Caco-2 (cell line): ENCODE data around the gene OR2G3. TPM values are rescaled to one million over a fixed set of nuclear protein-coding genes. Genes with fewer than 3 reads are reported as not detected.

Source experiments
- BruUV-seq: library from RNA; stranded (reverse); fragments of 400-500 nt; replicated peaks from 2 replicates; lab custom pipeline; 2021; lab: Mats Ljungman, UMichigan
- CTCF ChIA-PET: fragments of 300-600 bp; sonication (Branson Sonifier 250); formaldehyde crosslinking; loops from one replicate; lab custom pipeline; 2022; ENCODE audit warnings: antibody characterized with exemption; lab: Charles Lee
- POLR2A ChIA-PET: fragments of 300-600 bp; sonication (Branson Sonifier 250); formaldehyde crosslinking; loops from one replicate; lab custom pipeline; 2022; ENCODE audit warnings: antibody characterized with exemption; lab: Charles Lee
- DNase-seq, 2 experiments: peaks; one replicate each; pipeline versions ENCODE4 v3.0.0 to v3.0.0-alpha.2; 2020 to 2022
- H3K27me3 ChIP-seq: replicated peaks from 2 replicates; pipeline ENCODE4 v1.6.0; 2011; ENCODE audit warnings: low read length; ENCODE audit not compliant: control insufficient read depth, insufficient read depth
- H3K36me3 ChIP-seq: 2 replicates; pipeline ENCODE4 v1.5.1; 2011; ENCODE audit warnings: low read length; ENCODE audit not compliant: control insufficient read depth, insufficient read depth
- H3K4me1 ChIP-seq: fragments of 250-450 bp; sonication (Bioruptor Pico); 2 replicates; pipeline ENCODE4 v1.5.1; 2020; ENCODE audit warnings: mild to moderate bottlenecking
- H3K4me3 ChIP-seq: 2 replicates; pipeline ENCODE4 v1.5.1; 2011; ENCODE audit warnings: low read depth, mild to moderate bottlenecking, control low read depth, low read length
- H3K9me3 ChIP-seq: fragments of 250-450 bp; sonication (Bioruptor Pico); 2 replicates; pipeline ENCODE4 v1.5.1; 2020; ENCODE audit warnings: mild to moderate bottlenecking, moderate library complexity
- H3K27ac Mint-ChIP-seq: one replicate; pipeline ENCODE4 v1.8.0; 2022; ENCODE audit warnings: mixed read lengths; ENCODE audit not compliant: unreplicated experiment
- H3K27me3 Mint-ChIP-seq: one replicate; pipeline ENCODE4 v1.8.0; 2022; ENCODE audit warnings: mixed read lengths; ENCODE audit not compliant: insufficient read depth, unreplicated experiment
- H3K36me3 Mint-ChIP-seq: one replicate; pipeline ENCODE4 v1.8.0; 2022; ENCODE audit warnings: mild to moderate bottlenecking, mixed read lengths; ENCODE audit not compliant: insufficient read depth, unreplicated experiment
- H3K4me1 Mint-ChIP-seq: one replicate; pipeline ENCODE4 v1.8.0; 2022; ENCODE audit warnings: low read depth, mixed read lengths; ENCODE audit not compliant: unreplicated experiment
- H3K4me3 Mint-ChIP-seq: one replicate; pipeline ENCODE4 v1.8.0; 2022; ENCODE audit warnings: mild to moderate bottlenecking, moderate library complexity, mixed read lengths; ENCODE audit not compliant: unreplicated experiment
- H3K9me3 Mint-ChIP-seq: one replicate; pipeline ENCODE4 v1.8.0; 2022; ENCODE audit warnings: mixed read lengths; ENCODE audit not compliant: unreplicated experiment
- intact Hi-C: fragments of 100-400 bp; cut with micrococcal nuclease; formaldehyde crosslinking; loops from one replicate; pipeline ENCODE4 v1.10.0; 2022; ENCODE audit not compliant: unreplicated experiment
- total RNA-seq: library from RNA; stranded (reverse); gene quantifications from 2 replicates; pipeline ENCODE4 v1.2.3, GENCODE V29; 2022
- TF ChIP-seq, protein P1 (sequence below), 2 experiments: fragments of 200-600 bp in 1 of 2; IDR thresholded peaks; 1 replicate in 1 of 2; 2 replicates in 1 of 2; pipeline versions ENCODE4 v1.5.1 to v1.8.0; 2011 to 2022; ENCODE audit warnings: antibody characterized with exemption in 1 of 2, control low read depth in 1 of 2, inconsistent platforms in 1 of 2, low read depth in 1 of 2, low read length in 1 of 2, mild to moderate bottlenecking in 1 of 2, moderate library complexity in 1 of 2; ENCODE audit not compliant: insufficient read depth in 1 of 2, severe bottlenecking in 1 of 2, unreplicated experiment in 1 of 2

Gene OR2G3
- total RNA-seq, 1 experiment from 2014 or later, result not detected

DNA sequence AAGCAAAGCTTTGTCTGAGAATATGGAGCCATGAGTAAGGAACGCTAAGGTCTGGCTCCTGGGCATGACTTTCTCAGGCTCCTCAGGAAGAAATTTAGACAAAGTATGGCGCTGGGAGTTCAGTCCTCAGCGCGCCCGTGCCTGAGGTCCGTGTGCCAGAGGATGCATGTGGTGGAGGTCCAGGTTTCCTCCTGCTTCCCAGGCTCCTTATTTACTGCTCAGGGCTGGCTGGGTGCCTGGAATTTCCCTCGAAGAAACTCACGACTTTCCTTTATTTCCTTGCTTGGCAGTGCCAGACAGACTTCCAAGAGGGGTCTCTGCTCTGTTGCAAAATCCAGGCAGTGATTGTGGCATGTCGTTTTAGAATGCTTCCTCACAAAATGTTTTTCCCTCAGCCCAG is 43.2 kb upstream of the OR2G3 start:
- Mint-ChIP-seq H3K27me3 (peaks cover 5% of the 10 kb centered on the region), H3K9me3 (no peaks in the 10 kb centered on the region), H3K4me3 (no peak overlapping the region), H3K27ac (no peak overlapping the region), H3K4me1 (no peaks in the 10 kb centered on the region), H3K36me3 (no peaks in the 10 kb centered on the region)
- Histone ChIP-seq H3K27me3 (no peaks in the 10 kb centered on the region), H3K4me3 (no peak overlapping the region), H3K4me1 (no peaks in the 10 kb centered on the region), H3K9me3 (no peaks in the 10 kb centered on the region; the same call in 1 of the 2 replicates), H3K36me3 (no peaks in the 10 kb centered on the region)
- ChIA-PET CTCF (no interaction called here), POLR2A (no interaction called here)
- TF ChIP-seq, protein P1, sequence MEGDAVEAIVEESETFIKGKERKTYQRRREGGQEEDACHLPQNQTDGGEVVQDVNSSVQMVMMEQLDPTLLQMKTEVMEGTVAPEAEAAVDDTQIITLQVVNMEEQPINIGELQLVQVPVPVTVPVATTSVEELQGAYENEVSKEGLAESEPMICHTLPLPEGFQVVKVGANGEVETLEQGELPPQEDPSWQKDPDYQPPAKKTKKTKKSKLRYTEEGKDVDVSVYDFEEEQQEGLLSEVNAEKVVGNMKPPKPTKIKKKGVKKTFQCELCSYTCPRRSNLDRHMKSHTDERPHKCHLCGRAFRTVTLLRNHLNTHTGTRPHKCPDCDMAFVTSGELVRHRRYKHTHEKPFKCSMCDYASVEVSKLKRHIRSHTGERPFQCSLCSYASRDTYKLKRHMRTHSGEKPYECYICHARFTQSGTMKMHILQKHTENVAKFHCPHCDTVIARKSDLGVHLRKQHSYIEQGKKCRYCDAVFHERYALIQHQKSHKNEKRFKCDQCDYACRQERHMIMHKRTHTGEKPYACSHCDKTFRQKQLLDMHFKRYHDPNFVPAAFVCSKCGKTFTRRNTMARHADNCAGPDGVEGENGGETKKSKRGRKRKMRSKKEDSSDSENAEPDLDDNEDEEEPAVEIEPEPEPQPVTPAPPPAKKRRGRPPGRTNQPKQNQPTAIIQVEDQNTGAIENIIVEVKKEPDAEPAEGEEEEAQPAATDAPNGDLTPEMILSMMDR (IDR thresholded peaks at IDR 0.05; ENCODE audit: insufficient read depth in 1 of 2, low read depth in 1 of 2, low read length in 1 of 2, severe bottlenecking in 1 of 2, unreplicated experiment in 1 of 2), result no peak
- no TSS peak for BruUV-seq
- no peak for DNase-seq
- intact Hi-C loops, result no loop called here

DNA sequence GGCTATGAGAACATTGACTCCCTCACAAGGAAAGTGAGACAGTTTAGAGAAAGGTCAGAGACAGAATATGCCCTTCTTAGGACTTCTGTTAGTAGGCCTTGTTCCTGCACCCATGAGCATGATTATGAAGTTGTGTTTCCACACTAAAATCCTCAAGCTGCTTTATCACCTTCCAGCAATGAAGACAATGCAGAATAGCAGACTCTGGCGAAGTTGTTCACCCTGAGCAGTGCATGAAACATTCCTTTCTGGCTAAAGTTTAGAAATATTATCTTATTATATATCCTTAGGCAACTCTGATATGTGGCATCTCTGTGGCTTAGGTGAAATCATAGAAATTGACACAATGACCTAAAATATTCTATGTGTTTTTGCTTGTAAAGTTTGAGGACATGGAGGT is 31.1 kb upstream of the OR2G3 start:
- no peak overlapping the region for H3K4me3 ChIP-seq
- no peaks in the 10 kb centered on the region for H3K9me3 ChIP-seq
- Mint-ChIP-seq H3K4me3 (no peak overlapping the region), H3K36me3 (no peaks in the 10 kb centered on the region), H3K27me3 (peaks cover 2% of the 10 kb centered on the region), H3K9me3 (peaks cover 19% of the 10 kb centered on the region), H3K27ac (no peak overlapping the region), H3K4me1 (no peaks in the 10 kb centered on the region)
- no peaks in the 10 kb centered on the region for H3K27me3 ChIP-seq
- intact Hi-C loops, result no loop called here
- POLR2A ChIA-PET, result no interaction called here
- DNase-seq, result no peak
- CTCF ChIA-PET, result interaction anchor here (0.5 kb wide), 1 partner anchor 184 kb away, joined by 4 read pairs; no protein-coding TSS in a partner anchor
- TF ChIP-seq, protein P1 (IDR thresholded peaks at IDR 0.05; ENCODE audit: insufficient read depth in 1 of 2, low read depth in 1 of 2, low read length in 1 of 2, severe bottlenecking in 1 of 2, unreplicated experiment in 1 of 2), result no peak
- H3K36me3 ChIP-seq, result no peaks in the 10 kb centered on the region
- no TSS peak for BruUV-seq
- H3K4me1 ChIP-seq, result no peaks in the 10 kb centered on the region

DNA sequence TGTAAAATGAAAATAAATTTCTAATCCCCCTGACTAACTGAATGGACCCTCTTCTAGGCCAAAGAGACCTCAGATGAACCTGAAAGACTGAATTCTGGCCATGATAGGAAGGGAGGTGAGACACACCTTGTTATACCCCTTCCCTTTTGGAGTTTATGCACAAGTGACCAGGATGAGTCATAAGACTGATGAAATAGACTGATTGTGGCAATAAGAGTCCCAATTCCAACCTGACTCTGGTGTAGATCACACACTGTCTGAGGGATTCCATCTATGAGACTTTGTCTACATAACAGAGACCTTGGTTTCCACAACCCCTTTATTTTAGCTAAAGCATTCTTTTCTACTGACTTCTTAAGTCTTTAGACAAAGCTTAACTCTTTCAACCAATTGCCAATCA is 30.7 kb upstream of the OR2G3 start:
- H3K27me3 Mint-ChIP-seq, result peaks cover 2% of the 10 kb centered on the region

More for the DNA sequence above, 30.7 kb upstream of the OR2G3 start:
- intact Hi-C loops, result no loop called here
- H3K27ac Mint-ChIP-seq, result no peak overlapping the region
- H3K9me3 Mint-ChIP-seq, result peaks cover 14% of the 10 kb centered on the region
- no peaks in the 10 kb centered on the region for H3K4me1 Mint-ChIP-seq
- no peaks in the 10 kb centered on the region for H3K9me3 ChIP-seq
- TF ChIP-seq, protein P1 (IDR thresholded peaks at IDR 0.05; ENCODE audit: insufficient read depth in 1 of 2, low read depth in 1 of 2, low read length in 1 of 2, severe bottlenecking in 1 of 2, unreplicated experiment in 1 of 2), result no peak
- no peaks in the 10 kb centered on the region for H3K4me1 ChIP-seq
- no peaks in the 10 kb centered on the region for H3K36me3 ChIP-seq
- POLR2A ChIA-PET, result no interaction called here
- H3K36me3 Mint-ChIP-seq, result no peaks in the 10 kb centered on the region
- H3K4me3 ChIP-seq, result no peak overlapping the region
- DNase-seq, result no peak
- no peak overlapping the region for H3K4me3 Mint-ChIP-seq
- CTCF ChIA-PET, result interaction anchor here (0.5 kb wide), 1 partner anchor 184 kb away, joined by 4 read pairs; no protein-coding TSS in a partner anchor
- no TSS peak for BruUV-seq
- no peaks in the 10 kb centered on the region for H3K27me3 ChIP-seq
